HFFc6 (cell line): ENCODE data around the gene FER. TPM values are rescaled to one million over a fixed set of nuclear protein-coding genes. Genes with fewer than 3 reads are reported as not detected.
"Not testable (repeated sequence)": the region's sequence is repeated elsewhere in the genome, so short reads cannot be mapped to it uniquely, and the experiment has no call there.

Experiments used
- DNase-seq: peaks from one replicate; pipeline ENCODE4 v3.0.0-alpha.2; 2018
- H3K27ac Mint-ChIP-seq: 2 replicates; pipeline ENCODE4 v1.8.0; 2020; ENCODE audit warnings: mild to moderate bottlenecking, mixed read lengths
- H3K27me3 Mint-ChIP-seq: 2 replicates; pipeline ENCODE4 v1.8.0; 2021; ENCODE audit warnings: mild to moderate bottlenecking, moderate library complexity, mixed read lengths; ENCODE audit not compliant: insufficient read depth
- H3K36me3 Mint-ChIP-seq: 2 replicates; pipeline ENCODE4 v1.8.0; 2021; ENCODE audit warnings: low read depth, mixed read lengths
- H3K4me1 Mint-ChIP-seq: 2 replicates; pipeline ENCODE4 v1.8.0; 2020; ENCODE audit warnings: low read depth, mixed read lengths
- H3K4me3 Mint-ChIP-seq: 2 replicates; pipeline ENCODE4 v1.8.0; 2020; ENCODE audit warnings: mild to moderate bottlenecking, moderate library complexity, mixed read lengths
- H3K9me3 Mint-ChIP-seq: 2 replicates; pipeline ENCODE4 v1.8.0; 2020; ENCODE audit warnings: mild to moderate bottlenecking, mixed read lengths
- total RNA-seq, 6 experiments: library from RNA; stranded (reverse); fragmentation: NEBNext Ultra II Directional; extraction: Animal tissue kit (Norgen Biotek cat#: 25700); gene quantifications; 2 replicates in 1 of 6; 3 replicates in 5 of 6; pipeline ENCODE4 v1.2.3, GENCODE V29; 2021
- TF ChIP-seq, protein P1 (sequence below): fragments of 200-600 bp; sonication (generic); IDR thresholded peaks from 2 replicates; pipeline ENCODE4 v1.5.0; 2021; ENCODE audit warnings: antibody characterized with exemption, mild to moderate bottlenecking

FER gene
- total RNA-seq, 6 experiments from 2014 or later: 20.2 to 24.6 (median 22.9) TPM

DNA sequence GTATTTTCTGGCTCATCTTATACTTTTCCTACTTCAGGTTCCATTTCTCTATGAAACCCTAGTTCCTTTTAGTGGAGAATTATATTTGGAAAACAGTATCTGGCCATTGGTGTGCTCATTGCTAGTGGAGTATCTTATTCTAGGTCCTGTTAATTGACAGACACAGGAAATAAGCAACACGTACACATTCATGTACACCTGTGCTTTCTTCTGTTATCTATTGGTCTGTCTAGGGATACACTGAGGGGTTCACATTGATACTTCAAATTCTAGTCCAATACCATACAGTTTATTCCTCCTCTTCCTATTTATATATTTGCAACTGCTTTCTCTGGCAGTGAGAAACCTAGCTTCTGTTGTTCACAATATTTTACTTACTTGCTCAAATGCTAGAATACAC, 110.2 kb downstream of the FER start:
- no peaks in the 10 kb centered on the region for H3K9me3 Mint-ChIP-seq
- no peak for DNase-seq
- peaks cover 5% of the 10 kb centered on the region; the same call in 1 of the 2 replicates for H3K36me3 Mint-ChIP-seq
- H3K4me1 Mint-ChIP-seq: peaks cover 17% of the 10 kb centered on the region
- TF ChIP-seq, protein P1, sequence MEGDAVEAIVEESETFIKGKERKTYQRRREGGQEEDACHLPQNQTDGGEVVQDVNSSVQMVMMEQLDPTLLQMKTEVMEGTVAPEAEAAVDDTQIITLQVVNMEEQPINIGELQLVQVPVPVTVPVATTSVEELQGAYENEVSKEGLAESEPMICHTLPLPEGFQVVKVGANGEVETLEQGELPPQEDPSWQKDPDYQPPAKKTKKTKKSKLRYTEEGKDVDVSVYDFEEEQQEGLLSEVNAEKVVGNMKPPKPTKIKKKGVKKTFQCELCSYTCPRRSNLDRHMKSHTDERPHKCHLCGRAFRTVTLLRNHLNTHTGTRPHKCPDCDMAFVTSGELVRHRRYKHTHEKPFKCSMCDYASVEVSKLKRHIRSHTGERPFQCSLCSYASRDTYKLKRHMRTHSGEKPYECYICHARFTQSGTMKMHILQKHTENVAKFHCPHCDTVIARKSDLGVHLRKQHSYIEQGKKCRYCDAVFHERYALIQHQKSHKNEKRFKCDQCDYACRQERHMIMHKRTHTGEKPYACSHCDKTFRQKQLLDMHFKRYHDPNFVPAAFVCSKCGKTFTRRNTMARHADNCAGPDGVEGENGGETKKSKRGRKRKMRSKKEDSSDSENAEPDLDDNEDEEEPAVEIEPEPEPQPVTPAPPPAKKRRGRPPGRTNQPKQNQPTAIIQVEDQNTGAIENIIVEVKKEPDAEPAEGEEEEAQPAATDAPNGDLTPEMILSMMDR: no peak
- H3K27ac Mint-ChIP-seq: peak overlapping the region; percentile 25; the same call in 1 of the 2 replicates
- no peak overlapping the region for H3K4me3 Mint-ChIP-seq
- H3K27me3 Mint-ChIP-seq: no peaks in the 10 kb centered on the region

DNA sequence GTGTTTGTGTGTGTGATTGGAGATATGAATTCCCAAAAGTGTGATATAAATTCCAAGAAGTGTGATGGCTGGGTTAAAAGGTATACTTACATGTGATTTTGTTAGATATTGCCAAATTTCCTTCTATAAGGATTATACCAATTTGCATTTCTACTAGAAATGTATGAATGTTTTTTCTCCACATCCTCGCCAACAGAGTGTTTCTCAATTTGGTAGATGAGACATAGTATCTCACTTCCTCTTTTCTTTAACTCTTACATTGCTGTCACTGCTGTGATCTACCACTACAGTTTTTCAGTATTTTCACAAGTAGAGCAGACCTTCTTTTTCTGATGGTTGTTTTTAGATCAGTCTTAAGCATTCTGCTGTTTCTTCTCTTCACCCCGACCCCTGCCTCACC, 111.3 kb downstream of the FER start:
- DNase-seq: no peak
- TF ChIP-seq, protein P1: no peak
- Mint-ChIP-seq H3K27me3 (no peaks in the 10 kb centered on the region), H3K4me3 (peak overlapping the region; percentile 42; the same call in 1 of the 2 replicates), H3K36me3 (peaks cover 8% of the 10 kb centered on the region; the same call in 1 of the 2 replicates), H3K27ac (peak overlapping the region; percentile 25; the same call in 1 of the 2 replicates), H3K9me3 (no peaks in the 10 kb centered on the region), H3K4me1 (peaks cover 17% of the 10 kb centered on the region)

DNA sequence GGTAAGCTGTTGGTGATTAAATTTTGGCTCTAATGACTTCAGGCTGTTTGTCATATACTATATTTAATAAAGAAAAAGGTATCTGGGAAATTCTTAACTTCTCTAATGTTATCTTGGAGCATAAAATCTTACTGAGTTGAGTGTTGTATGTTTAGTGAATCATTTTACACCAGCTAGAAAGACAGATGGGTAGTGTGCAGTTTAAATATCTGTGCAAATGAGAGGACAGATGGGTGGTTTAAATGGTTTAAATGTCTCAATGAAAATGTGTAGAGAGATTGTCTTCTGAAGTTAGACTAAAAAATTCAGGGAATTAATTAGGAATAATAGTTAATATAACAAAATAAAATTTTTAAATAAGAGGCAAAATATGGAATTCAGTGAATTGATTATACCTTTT, 114.5 kb downstream of the FER start:
- no peak for DNase-seq
- Mint-ChIP-seq H3K4me1 (peaks cover 17% of the 10 kb centered on the region), H3K4me3 (no peak overlapping the region), H3K36me3 (peaks cover 19% of the 10 kb centered on the region), H3K27me3 (no peaks in the 10 kb centered on the region), H3K9me3 (no peaks in the 10 kb centered on the region), H3K27ac (no peak overlapping the region)
- TF ChIP-seq, protein P1: no peak

DNA sequence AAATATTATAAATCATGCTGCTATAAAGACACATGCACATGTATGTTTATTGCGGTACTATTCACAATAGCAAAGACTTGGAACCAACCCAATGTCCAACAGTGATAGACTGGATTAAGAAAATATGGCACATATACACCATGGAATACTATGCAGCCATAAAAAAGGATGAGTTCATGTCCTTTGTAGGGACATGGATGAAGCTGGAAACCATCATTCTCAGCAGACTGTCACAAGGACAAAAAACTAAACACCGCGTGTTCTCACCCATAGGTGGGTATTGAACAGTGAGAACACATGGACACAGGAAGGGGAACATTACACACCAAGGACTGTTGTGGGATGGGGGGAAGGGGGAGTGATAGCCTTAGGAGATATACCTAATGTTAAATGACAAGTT, 118.4 kb downstream of the FER start:
- DNase-seq, H3K9me3 Mint-ChIP-seq, H3K4me1 Mint-ChIP-seq, H3K27me3 Mint-ChIP-seq, H3K4me3 Mint-ChIP-seq, H3K27ac Mint-ChIP-seq: not testable (repeated sequence)
- H3K36me3 Mint-ChIP-seq: peaks cover 25% of the 10 kb centered on the region

DNA sequence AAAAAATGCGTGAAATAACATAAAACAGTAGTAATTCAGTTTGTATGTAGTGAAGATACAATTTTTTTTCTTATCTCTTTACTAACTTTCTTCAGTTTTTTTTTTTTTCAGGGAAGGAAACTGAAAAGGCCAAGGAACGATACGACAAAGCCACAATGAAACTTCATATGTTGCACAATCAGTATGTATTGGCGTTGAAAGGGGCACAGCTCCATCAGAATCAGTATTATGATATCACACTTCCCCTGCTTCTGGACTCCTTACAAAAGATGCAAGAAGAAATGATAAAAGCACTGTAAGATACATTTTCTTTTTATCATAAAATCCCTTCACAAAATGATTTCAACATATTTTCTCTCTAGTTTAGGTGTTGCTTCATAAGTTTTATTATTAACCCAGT, 120.0 kb downstream of the FER start:
- peaks cover 25% of the 10 kb centered on the region for H3K36me3 Mint-ChIP-seq
- no peaks in the 10 kb centered on the region for H3K9me3 Mint-ChIP-seq
- no peaks in the 10 kb centered on the region; the same call in 1 of the 2 replicates for H3K4me1 Mint-ChIP-seq
- no peak for DNase-seq
- H3K4me3 Mint-ChIP-seq: no peak overlapping the region
- H3K27me3 Mint-ChIP-seq: no peaks in the 10 kb centered on the region
- TF ChIP-seq, protein P1: no peak
- H3K27ac Mint-ChIP-seq: no peak overlapping the region

DNA sequence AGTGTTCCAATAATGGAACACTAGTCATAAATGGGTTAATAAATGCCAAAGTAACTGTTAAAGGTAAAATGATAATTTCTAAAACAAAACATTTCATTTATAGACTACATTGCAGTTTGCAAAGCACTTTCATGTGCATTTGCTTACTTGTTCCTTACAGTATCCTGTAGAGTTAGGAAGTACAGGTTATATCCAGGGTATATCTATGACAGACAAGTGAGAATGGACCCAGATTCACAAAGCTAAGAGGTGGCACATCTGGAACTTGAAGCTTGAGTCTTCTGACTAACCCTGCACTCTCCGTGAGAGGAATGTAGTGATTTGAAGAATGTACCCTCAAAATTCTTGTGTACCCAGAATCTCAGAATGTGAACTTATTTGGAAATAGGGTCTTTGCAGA, 121.4 kb downstream of the FER start:
- TF ChIP-seq, protein P1: no peak
- no peaks in the 10 kb centered on the region for H3K9me3 Mint-ChIP-seq
- H3K4me3 Mint-ChIP-seq: no peak overlapping the region
- H3K27ac Mint-ChIP-seq: no peak overlapping the region
- peaks cover 7% of the 10 kb centered on the region for H3K4me1 Mint-ChIP-seq
- DNase-seq: no peak
- no peaks in the 10 kb centered on the region for H3K27me3 Mint-ChIP-seq
- peaks cover 21% of the 10 kb centered on the region for H3K36me3 Mint-ChIP-seq
